Right lobe of liver (tissue), 4 donors: ENCODE measurements around the gene LAPTM5.

Experiments
- POLR2A ChIP-seq: fragments of 450-650 bp; IDR thresholded peaks from one replicate; pipeline ENCODE4 v1.6.1; 2017; ENCODE audit warnings: antibody characterized with exemption, mild to moderate bottlenecking
- TF ChIP-seq, protein P1 (sequence below), 4 donors: fragments of 200-600 bp in 3 of 4; fragments of 450-650 bp in 1 of 4; IDR thresholded peaks; one replicate each; pipeline versions ENCODE4 v1.5.1 to v1.8.0; 2016 to 2022; ENCODE audit warnings: antibody characterized with exemption in 4 of 4, mild to moderate bottlenecking in 2 of 4
- donor health status: DM: no; HTN: no; CAD: no.
- donor health status: DM: no; HTN: no; CAD: no.
- donor health status: DM: no; HTN: yes; CAD: no.

DNA sequence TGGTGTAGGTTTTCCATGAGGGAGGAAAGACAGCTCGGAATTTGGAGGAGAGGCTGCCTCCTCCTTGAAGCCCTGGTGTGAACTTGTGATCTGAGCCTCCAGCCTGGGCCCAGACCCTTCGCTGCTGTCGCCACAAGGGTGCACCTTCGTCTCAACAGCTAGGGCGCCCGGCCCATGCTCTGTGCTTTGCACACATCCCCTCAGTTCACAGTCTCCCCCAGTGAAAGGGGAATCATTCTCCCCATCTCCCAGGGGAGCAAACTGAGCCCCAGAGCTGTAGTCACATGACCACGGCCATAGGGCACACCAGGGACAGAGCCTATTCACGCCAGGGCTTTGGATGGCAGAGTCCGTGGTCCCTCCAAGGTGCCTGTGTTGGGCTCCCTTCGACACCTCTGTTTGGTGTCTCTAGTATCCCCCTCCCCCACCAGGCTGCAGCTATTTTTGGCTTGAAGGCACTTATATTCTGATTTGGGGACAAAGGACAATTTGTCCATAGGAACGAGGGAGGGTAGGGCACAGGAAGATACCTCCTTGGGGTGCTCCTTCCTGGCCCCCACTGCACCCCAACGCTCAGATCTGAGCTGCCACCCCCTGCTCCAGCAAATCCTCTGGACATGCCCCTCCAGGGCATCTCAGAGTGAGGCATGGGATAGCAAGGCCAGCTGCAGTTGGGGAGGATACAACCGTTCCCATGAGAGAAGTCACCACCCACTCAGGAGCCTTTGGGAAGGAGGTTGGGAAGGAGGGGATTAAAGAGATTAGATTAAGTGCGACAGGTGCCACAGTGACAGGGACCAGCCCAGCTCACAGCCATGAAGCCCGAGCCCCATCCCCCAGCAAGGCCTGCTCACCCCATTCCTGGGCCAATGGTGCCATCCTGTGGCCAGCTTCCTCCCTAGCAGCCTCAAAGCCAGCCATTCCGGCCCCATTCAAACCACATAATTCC lies 49.9 kb downstream of the LAPTM5 start:
- TF ChIP-seq, protein P1, sequence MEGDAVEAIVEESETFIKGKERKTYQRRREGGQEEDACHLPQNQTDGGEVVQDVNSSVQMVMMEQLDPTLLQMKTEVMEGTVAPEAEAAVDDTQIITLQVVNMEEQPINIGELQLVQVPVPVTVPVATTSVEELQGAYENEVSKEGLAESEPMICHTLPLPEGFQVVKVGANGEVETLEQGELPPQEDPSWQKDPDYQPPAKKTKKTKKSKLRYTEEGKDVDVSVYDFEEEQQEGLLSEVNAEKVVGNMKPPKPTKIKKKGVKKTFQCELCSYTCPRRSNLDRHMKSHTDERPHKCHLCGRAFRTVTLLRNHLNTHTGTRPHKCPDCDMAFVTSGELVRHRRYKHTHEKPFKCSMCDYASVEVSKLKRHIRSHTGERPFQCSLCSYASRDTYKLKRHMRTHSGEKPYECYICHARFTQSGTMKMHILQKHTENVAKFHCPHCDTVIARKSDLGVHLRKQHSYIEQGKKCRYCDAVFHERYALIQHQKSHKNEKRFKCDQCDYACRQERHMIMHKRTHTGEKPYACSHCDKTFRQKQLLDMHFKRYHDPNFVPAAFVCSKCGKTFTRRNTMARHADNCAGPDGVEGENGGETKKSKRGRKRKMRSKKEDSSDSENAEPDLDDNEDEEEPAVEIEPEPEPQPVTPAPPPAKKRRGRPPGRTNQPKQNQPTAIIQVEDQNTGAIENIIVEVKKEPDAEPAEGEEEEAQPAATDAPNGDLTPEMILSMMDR (IDR thresholded peaks at IDR 0.05) = peak; percentile 83 to 97 (median 88)
- TF ChIP-seq POLR2A = no peak
